PFSK-1 (cell line): ENCODE results near the gene CRAT.

Source experiments
- FOXP2 ChIP-seq: optimal IDR thresholded peaks from 2 replicates; pipeline ENCODE3; 2011; ENCODE audit warnings: borderline replicate concordance, control low read depth, inconsistent platforms; ENCODE audit not compliant: insufficient read depth; ENCODE audit errors: extremely low read length, extremely low read depth
- POLR2AphosphoS5 ChIP-seq: IDR thresholded peaks from 2 replicates; pipeline ENCODE4 v1.6.1; 2012; ENCODE audit warnings: low read depth, mild to moderate bottlenecking, control low read depth, low read length, moderate library complexity
- SIN3A ChIP-seq: IDR thresholded peaks from 2 replicates; pipeline ENCODE4 v1.6.1; 2012; ENCODE audit warnings: mild to moderate bottlenecking, low read length, moderate library complexity, borderline replicate concordance; ENCODE audit not compliant: insufficient read depth
- TAF1 ChIP-seq: IDR thresholded peaks from 2 replicates; pipeline ENCODE4 v1.6.1; 2012; ENCODE audit warnings: low read length, control low read depth, borderline replicate concordance; ENCODE audit not compliant: insufficient read depth
- TF ChIP-seq, protein P1 (sequence below), 2 experiments: IDR thresholded peaks; 2 replicates each; pipeline versions ENCODE4 v1.6.1 to v1.8.0; 2011 to 2012; ENCODE audit warnings: low read depth in 2 of 2, low read length in 2 of 2, control low read depth in 1 of 2, inconsistent platforms in 1 of 2, mild to moderate bottlenecking in 1 of 2, moderate library complexity in 1 of 2; ENCODE audit not compliant: insufficient read depth in 1 of 2

Gene CRAT

DNA sequence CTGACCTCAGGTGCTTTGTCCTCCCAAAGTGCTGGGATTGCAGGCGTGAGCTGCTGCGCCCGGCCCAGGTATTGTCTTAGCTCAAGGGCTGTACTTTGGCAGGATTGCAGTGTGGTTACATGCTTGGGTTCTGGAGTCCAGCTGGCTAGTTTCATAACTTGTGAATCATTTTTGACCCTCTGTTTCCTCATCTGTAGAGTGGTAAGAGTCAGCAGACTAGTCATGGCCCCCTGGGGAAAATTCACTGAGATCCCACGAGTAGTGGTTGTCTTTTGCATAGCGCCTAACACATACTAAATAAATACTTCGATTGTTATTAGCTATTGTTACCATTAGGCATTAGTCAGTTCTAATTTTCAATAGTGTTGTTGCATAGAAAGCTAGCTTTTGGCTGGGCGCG, 14.9 kb upstream of the CRAT start:
- no peak for TF ChIP-seq SIN3A
- TF ChIP-seq POLR2AphosphoS5: no peak
- no peak for TF ChIP-seq TAF1
- TF ChIP-seq FOXP2: no peak

DNA sequence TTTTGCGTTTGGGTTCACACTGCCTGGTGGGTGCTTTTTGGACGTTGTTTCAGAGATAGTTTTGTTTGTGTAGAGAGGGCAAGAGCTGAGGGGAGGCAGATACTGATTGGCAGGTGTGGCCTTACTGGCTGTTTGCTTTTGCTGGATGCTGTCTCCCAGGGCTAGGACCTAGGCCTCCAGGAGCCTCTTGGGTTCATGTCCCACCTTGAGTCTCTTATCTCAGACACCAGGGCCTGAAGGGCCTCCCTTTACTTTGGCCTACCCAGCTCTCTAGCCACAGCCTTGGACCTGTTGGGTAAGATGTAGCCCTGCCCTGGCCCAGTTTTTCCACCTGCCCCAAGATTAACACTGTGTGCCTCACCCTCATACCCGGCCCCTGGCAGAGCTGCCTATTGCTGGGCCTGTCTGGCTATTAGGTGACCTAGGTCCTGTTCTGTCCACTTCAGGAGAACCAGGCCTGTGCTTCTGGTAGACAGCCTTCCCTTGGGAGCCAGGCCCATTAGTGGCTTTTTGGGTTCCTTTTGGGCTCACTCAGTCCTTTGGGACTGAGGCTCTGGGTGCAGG, 14.0 kb upstream of the CRAT start:
- no peak for TF ChIP-seq FOXP2
- TF ChIP-seq, protein P1, sequence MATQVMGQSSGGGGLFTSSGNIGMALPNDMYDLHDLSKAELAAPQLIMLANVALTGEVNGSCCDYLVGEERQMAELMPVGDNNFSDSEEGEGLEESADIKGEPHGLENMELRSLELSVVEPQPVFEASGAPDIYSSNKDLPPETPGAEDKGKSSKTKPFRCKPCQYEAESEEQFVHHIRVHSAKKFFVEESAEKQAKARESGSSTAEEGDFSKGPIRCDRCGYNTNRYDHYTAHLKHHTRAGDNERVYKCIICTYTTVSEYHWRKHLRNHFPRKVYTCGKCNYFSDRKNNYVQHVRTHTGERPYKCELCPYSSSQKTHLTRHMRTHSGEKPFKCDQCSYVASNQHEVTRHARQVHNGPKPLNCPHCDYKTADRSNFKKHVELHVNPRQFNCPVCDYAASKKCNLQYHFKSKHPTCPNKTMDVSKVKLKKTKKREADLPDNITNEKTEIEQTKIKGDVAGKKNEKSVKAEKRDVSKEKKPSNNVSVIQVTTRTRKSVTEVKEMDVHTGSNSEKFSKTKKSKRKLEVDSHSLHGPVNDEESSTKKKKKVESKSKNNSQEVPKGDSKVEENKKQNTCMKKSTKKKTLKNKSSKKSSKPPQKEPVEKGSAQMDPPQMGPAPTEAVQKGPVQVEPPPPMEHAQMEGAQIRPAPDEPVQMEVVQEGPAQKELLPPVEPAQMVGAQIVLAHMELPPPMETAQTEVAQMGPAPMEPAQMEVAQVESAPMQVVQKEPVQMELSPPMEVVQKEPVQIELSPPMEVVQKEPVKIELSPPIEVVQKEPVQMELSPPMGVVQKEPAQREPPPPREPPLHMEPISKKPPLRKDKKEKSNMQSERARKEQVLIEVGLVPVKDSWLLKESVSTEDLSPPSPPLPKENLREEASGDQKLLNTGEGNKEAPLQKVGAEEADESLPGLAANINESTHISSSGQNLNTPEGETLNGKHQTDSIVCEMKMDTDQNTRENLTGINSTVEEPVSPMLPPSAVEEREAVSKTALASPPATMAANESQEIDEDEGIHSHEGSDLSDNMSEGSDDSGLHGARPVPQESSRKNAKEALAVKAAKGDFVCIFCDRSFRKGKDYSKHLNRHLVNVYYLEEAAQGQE (IDR thresholded peaks at IDR 0.05; ENCODE audit: insufficient read depth in 1 of 2, low read depth in 2 of 2, low read length in 2 of 2): no peak
- TF ChIP-seq POLR2AphosphoS5: no peak
- TF ChIP-seq SIN3A: no peak
- no peak for TF ChIP-seq TAF1

DNA sequence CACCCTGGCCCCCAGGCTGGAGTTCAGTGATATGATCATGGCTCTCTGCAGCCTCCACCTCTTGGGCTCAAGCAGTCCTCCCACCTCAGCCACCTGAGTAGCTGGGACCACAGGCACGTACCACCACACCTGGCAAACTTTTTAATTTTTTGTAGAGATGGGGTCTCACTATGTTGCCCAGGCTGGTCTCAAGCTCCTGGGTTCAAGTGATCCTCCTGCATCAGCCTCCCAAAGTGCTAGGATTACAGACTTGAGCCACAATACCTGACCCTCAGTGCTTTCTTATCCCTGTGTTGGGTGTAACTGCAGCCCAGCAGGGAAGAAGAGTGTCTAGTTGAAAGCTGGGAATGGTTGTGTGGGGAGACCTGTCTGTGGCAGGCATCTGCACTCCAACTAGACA, 11.5 kb upstream of the CRAT start:
- TF ChIP-seq POLR2AphosphoS5 (no peak), FOXP2 (no peak), TAF1 (no peak), SIN3A (no peak)
- TF ChIP-seq, protein P1 (IDR thresholded peaks at IDR 0.05; ENCODE audit: insufficient read depth in 1 of 2, low read depth in 2 of 2, low read length in 2 of 2): no peak

DNA sequence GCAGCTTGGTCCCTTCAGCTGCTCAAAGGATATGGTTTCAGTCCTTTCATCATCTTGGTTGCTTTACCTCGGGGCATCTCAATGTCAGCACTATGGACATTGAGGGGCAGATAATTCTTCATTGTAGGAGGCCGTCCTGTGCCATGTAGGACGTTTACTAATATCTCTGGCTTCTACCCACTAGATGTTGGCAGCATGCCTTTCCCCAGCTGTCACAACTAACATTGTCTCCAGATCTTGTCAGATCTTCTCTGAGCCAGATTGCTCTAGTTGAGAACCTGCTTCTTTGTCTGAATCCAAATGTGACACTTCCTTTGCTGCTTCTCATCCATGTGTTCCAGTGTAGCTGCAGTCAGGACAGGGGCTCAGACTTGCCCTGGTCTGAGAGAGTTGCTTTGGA, 10.9 kb upstream of the CRAT start:
- TF ChIP-seq FOXP2: no peak

DNA sequence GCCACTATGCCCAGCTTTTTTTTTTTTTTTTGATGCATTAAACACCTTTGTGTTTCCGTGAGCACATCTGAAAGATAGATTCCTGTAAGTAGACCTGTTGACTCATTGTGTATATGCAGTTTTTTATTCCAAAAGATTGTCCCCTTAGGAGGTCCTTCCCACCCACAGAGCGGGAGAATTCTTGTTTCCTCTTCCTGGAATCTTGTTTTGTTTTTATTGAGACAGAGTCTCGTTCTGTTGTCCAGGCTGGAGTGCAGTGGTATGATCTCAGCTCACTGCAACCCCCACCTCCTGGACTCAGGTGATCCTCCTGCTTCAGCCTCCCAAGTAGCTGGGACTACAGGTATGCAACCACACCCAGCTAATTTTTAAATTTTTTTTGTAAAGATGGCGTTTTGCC, 8.2 kb upstream of the CRAT start:
- TF ChIP-seq POLR2AphosphoS5 (no peak), FOXP2 (no peak), TAF1 (no peak), SIN3A (no peak)
- TF ChIP-seq, protein P1 (IDR thresholded peaks at IDR 0.05; ENCODE audit: insufficient read depth in 1 of 2, low read depth in 2 of 2, low read length in 2 of 2): no peak

DNA sequence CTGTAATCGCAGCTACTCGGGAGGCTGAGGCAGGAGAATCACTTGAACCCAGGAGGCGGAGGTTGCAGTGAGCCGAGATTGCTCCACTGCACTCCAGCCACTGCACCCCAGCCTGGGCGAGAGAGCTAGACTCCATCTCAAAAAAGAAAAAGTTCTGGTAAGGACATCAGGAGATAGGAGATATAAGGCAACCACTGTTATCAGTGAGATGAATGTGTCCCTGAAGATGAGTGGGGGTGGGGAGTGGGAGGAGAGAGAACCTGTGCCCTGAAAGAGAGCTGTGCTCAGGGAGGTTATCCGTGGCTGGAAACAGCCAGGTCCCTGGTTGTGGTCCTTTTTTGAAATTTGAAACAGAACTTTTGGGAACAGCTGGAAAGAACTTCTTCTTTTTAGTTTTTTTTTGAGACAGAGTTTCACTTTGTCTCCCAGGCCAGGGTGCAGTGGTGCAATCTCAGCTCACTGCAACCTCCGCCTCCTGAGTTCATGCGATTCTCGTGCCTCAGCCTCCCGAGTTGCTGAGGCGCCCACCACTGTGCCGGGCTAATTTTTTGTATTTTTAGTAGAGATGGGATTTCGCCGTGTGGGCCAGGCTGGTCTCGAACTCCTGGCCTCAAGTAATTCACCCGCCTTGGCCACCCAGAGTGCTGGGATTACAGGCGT, 3.2 kb upstream of the CRAT start:
- TF ChIP-seq, protein P1 (IDR thresholded peaks at IDR 0.05; ENCODE audit: insufficient read depth in 1 of 2, low read depth in 2 of 2, low read length in 2 of 2): no peak
- TF ChIP-seq POLR2AphosphoS5: no peak
- no peak for TF ChIP-seq TAF1
- TF ChIP-seq FOXP2: no peak
- no peak for TF ChIP-seq SIN3A
